Smooth muscle cell of the brain vasculature (primary cell): ENCODE measurements around the gene SIGLEC6.
A peak's percentile ranks its signal among the peaks of the same experiment; 100 is the strongest.

ENCODE experiments used
- DNase-seq: peaks from one replicate; pipeline ENCODE4 v3.0.0-alpha.2; 2012; ENCODE audit warnings: low read depth, low spot score

SIGLEC6 gene

GRCh38 chr19:51548891-51549305, 17.4 kb upstream of the SIGLEC6 start:
- DNase-seq = no peak

- no peak for DNase-seq
Measured at GRCh38 chr19:51548213-51548651, 16.8 kb upstream of the SIGLEC6 start.

- no peak for DNase-seq
Measured at GRCh38 chr19:51547397-51548212, 16.1 kb upstream of the SIGLEC6 start.

GRCh38 chr19:51546650-51547396, 15.4 kb upstream of the SIGLEC6 start:
- no peak for DNase-seq

- DNase-seq = no peak
Measured at GRCh38 chr19:51546107-51546649, 14.7 kb upstream of the SIGLEC6 start.

- DNase-seq = no peak
Measured at GRCh38 chr19:51544038-51544437, 12.6 kb upstream of the SIGLEC6 start.

GRCh38 chr19:51542699-51543098, 11.2 kb upstream of the SIGLEC6 start:
- DNase-seq = no peak

GRCh38 chr19:51541458-51542357, 10.2 kb upstream of the SIGLEC6 start:
- no peak for DNase-seq

- no peak for DNase-seq
Measured at GRCh38 chr19:51539821-51540366, 8.4 kb upstream of the SIGLEC6 start.

- no peak for DNase-seq
Measured at GRCh38 chr19:51535535-51535934, 4.1 kb upstream of the SIGLEC6 start.

- DNase-seq = no peak
Measured at GRCh38 chr19:51530616-51531015, 854 bp downstream of the SIGLEC6 start.

- no peak for DNase-seq
Measured at GRCh38 chr19:51529301-51529700, 2.2 kb downstream of the SIGLEC6 start.

- no peak for DNase-seq
Measured at GRCh38 chr19:51525651-51526050, 5.8 kb downstream of the SIGLEC6 start.

GRCh38 chr19:51524666-51525264, 6.7 kb downstream of the SIGLEC6 start:
- DNase-seq = no peak

GRCh38 chr19:51521781-51522180, 9.7 kb downstream of the SIGLEC6 start:
- DNase-seq = no peak

GRCh38 chr19:51521357-51521756, 10.1 kb downstream of the SIGLEC6 start:
- no peak for DNase-seq

GRCh38 chr19:51520728-51521127, 10.7 kb downstream of the SIGLEC6 start:
- DNase-seq = no peak

GRCh38 chr19:51514866-51515481, 16.5 kb downstream of the SIGLEC6 start:
- peak; percentile 15 for DNase-seq

GRCh38 chr19:51513968-51514367, 17.5 kb downstream of the SIGLEC6 start:
- no peak for DNase-seq

GRCh38 chr19:51511353-51511752, 20.1 kb downstream of the SIGLEC6 start:
- DNase-seq = no peak
